HG02759 (cell line): Measurements from ENCODE around the gene INAFM2.

ENCODE experiments used
- ATAC-seq: cut with Tn5 transposase; IDR thresholded peaks from one replicate; pipeline ENCODE4 v1.9.1; 2021; ENCODE audit warnings: mild to moderate bottlenecking, moderate library complexity; ENCODE audit not compliant: unreplicated experiment

Gene INAFM2

DNA sequence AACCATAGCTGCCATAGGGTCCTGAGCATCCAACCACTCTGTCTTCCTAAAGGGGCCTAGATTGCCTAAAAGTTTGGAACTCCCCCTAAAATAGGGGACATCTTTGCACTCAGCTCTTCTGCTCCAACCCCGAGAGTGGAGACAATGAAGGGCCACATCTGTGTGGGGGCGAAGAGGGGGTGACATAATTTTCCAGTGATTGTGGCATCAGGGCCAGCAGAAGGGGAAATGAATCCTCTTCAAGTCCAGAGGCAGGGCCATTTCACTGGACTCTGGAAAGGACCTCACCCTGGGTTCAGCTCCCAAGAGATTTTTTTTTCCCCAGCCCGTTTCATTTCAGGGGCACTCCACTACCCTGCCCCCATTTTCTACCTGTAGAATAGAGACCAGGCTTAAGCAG is 36.0 kb upstream of the INAFM2 start:
- ATAC-seq = no peak

DNA sequence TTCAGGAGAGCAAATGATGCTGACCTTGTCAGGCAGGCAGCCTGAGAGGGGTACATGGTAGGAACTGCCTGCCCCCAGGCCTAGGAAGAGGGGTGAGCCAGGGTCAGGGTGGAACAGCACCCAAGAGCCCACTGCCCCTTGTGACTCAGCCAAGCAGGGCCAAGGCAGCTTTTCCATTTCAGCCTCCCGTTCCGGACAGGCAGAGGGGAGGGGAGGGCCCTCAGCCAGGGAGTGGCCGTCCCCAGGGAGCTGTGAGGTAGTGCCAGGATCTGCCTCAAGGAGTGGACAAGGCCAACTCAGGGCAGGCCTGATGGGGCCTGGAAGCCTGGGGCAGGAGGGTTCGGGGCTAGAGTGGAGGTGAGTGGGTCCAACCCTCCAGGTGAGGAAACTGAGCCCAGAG is 35.5 kb upstream of the INAFM2 start:
- ATAC-seq = no peak

DNA sequence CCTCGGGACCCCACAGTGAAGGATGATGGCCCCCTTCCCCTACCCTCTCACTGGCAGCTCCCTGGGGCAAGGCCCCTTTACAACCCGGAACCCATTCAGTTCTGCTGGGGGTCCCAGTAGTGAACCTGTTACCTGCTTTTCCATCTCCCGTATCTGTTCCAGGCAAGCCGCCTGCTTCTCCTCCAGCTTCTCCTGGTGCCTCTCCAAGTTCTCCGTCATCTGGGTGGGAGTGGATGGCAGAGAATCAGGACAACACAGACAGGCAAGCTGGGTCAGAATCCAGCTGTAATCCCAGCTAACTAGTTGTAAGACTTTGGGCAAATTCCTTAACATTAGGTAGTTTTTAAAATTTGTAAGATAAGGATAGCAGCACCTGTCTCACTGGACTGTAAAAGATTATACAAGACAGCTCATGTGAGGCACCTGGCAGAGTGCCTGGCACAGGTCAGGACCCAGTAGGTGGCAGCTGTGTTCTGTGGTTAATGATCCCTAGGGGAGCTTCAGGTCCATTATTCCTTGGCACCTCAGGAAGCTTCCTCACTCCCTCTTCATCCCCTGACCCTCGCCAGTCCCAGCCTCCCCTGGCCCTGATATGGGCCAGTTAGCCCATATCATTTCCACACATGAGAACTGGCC is 34.2 kb upstream of the INAFM2 start:
- ATAC-seq = no peak

DNA sequence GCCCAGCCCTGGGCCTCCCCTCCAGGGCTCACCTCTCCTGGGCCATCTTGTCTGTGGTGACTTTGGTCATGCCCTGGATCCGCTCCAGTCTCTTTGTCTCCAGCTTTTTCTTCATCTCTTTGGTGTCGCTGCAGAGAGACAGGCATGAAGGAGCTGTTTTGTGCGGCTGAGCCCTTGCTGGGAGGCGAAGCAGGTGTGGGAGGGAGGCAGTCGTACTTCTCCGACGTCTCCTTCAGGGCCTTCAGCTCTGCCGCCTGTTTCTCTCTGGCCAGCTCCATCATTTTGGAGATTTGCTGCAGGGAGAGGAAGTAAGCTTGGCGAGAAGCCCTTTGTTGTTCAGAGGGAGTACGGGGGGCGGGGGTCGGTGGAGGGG is 33.0 kb upstream of the INAFM2 start:
- no peak for ATAC-seq

DNA sequence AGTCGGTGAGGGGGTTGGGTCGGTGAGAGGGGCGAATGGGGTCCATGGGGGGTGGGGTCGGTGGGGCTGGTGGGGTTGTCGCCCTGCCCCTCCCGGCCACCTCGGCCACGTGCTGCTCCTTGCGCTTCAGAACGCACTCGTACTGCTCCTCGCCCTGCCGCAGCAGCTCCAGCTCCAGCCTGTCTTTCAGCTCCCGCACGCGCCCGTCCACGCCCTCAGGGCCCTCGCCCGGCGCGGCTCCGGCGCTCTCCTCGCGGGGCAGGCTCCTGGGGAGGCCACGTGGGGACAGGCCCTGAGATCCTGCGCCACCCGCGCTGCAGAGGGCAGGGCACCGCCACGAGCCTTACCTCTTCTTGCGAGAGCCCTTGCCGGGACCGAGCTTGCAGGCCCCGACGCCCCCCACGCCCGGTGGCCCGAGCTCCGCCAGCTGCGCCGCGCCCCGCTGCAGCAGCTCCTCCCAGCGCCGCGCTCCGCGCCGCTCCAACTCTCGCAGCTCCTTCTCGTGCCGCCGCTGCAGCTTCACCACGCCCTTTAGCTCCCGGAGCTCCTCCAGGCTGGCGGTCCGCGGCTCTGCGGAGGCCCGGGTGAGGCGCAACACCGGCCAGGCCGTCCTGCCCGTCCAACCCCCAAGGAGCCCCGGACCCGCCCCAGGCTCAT is 32.4 kb upstream of the INAFM2 start:
- ATAC-seq = no peak

DNA sequence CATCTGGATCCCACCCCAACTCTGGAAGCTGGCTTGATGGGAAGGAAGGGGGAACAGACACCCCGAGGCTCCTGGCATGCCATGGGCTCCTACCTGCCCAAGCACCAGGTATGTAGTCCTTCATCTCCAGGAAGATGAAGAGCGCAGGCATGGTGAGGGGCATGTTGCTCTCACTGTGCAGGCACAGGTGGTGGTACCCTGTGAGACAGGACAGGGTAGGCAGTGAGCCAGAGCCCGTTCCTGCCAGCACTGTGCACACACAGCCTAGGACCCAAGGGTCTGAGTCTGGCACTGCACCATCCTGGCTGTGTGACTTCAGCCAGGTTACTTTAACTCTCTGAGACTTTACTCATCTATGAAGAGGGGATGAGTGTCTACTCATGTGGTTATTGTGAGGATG is 31.2 kb upstream of the INAFM2 start:
- ATAC-seq = no peak

DNA sequence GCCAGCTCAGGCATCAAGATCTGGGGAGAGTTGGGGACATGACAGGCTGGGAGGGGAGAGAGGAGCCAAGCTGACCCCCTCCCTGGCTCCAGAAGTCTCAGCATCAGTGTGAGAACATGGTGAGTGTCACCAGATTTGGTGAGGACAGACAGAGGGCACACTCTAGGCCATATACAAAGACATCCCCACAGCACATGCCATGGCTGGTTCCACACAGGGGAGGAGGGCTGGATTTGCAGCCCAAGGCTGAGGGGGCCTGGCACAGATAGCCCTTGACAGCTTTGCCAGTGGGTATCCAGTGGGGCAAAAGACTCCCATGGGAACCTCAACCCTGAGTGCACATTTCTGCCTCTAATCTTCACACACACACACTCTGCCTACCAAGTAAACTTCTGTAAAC is 30.5 kb upstream of the INAFM2 start:
- no peak for ATAC-seq

DNA sequence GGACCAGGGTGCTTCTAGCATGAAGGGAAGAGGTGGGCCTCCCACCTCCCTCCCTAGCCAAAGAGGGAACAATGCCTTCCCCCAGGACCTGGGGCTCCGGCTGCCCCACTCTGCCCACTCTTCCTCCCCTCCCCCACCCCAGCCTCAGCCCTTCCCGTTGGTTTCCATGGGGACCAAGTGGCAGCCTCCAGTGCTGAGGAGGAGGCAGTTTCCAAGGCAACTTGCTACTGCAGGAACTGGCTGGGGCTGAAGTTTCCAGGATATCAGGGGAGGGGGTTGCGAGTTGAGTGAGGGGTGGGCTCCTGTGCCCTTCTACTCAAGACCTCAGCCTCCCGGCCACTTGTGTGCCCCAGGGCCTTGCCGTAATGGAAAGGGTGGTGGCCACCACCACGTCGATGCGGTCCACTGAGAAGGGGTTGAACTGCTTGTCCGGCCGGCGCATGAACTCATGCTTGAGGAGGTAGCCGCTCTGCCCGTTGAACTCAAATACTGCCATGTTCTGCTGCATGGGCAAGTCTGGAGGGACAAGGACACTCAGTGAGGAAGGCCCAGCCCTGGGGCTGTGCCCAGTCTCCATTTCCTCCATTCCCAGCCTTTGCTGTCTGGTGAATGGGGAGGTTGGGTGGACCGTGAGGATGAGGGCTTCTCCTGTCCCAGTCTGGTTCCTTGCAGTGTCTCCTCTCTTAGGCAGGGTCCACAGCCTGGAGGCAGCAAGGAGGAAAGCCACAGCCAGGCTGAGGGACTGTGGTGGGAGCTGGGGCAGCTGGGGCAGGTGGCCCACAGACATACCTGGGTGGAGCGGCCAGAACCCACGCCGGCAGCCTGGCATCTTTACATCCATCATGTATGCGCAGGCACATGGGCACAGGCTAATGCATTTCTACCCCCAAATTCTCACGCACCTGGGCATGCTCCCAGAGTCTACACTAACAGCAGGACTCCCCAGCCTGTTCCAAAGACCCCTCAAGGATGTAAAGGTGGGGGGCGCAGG is 29.3 kb upstream of the INAFM2 start:
- ATAC-seq = no peak

DNA sequence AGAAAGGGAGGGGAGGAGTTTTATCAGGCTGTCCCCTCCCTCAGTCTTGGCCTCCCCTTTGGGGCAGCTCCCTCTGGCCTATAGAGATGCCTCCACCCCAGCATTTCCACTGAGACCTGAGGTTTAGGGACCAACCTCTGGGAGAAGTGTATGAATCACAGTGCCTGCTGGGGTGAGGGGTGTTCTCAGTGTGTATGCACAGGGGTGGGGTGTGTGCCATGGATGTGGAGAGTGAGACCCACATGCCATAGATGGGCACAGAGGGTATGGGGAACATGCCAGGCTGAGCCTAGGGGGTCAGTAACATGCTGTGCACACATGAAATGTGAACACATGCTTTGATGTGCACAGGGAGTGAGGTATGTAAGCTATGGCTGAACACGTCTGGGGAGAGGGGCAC is 28.2 kb upstream of the INAFM2 start:
- ATAC-seq = no peak

DNA sequence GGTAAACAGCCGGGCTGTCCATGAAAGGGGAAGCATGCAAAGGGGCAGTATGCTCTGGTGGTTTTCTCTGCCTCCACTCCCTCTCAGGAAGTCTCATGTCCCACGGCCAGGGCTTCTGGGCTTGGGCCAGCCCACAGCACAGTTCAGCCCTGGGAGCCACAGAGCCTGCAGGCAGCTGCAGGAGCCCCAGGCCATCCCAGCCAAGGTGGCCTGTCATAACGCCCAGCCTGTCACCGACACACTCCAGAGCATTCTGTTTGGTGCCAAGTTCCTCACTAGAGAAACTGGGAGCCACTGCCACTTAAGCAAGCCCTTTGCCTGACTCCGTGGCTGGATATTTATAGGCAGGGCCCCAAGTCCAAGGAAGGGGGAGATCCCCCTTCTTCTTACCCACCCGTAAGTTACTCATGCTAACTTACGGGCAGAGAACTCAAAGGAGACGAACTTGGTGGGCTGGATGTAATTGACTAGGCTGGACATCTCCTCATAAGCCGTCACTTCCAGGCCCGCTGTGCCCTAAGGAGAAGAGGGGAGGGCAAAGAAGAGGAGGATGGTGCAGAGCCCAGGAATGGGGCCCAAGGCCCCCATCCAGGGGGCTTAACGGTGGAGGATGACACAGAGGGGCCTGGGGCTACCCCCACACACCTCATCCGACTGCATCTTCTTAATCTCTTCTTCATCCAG is 27.5 kb upstream of the INAFM2 start:
- no peak for ATAC-seq

DNA sequence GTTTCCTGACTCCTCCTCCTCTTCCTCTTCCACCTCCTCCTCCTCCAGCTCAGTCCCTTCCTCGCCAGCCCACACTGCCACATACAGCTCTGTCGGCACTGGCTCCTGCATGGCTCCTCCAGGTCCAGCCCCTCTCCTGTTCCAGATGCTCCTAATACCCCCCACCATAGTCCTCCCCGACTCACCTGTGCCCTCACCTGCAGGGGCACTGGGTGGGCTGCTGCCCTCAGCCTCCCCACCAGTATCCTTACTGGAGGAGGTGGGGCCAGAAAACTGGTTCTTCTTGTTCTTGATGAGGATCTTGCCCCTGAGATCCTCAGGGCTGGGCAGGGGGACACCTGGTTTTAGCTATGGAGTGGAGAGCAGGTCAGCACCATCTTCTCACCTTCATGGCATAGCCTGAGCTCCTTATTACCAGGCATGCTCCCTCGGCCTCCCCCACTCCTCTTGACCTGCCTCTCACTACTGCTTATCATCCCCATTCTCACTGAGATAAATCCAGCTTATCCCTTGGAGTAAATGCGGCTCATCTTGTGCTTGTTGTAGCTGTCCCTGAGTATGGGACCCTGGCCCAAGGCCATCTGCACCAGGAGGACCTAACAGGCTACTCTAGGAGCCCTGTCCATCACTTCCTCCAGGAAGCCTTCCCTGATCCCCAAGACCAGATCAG is 26.8 kb upstream of the INAFM2 start:
- ATAC-seq = no peak

DNA sequence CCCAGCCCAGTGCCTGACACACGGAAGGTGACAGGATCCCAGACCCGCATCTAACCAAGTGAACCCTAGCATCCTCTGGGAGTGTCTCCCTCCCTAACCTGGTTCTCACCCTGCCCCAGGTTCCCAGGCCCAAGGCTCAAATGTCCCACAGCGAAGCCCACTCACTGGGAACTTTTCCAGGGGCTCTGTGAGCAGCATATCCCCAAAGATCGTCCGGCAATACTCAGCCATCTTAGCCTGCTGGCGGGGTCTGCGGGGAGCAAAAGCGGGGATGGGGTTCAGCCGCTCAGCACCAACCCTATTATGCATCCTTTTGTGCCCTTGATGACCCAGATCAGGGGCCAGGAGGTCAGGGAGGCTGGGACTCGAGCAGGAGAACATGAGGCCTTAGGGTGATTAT is 26.1 kb upstream of the INAFM2 start:
- no peak for ATAC-seq

DNA sequence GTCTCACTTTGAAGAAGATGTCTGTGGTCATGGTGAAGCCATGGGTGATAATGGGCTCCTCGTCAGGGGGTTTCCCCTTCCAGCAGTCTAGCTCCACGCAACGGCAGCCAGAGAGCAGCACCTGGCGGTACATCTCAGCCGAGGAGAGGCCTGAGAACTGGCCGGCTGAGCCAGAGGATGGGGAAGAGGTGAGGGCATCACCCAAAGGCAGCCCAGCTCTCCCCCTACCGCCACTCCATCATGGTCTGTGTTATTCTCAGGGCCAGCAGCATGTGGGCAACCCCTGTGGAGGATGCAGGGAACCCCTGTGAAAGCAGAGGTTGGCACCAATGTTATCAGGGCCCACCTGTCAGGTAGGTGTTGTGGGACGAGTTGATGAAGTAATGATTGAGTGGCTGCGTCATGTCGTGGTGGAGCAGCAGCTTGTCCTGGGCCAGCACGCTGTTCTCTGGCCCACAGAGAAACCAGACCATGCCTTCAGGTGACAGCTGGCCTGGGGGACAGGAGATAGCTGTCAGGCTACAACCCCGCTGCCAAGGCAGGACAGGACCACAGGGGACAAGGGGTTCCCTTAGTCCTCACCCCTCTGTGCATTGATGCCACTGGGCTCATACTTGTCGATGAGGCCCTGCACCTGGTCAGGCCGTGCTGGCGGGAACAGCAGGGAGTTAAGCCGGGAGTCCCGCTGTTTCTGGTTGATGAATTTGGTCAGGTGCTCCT is 25.1 kb upstream of the INAFM2 start:
- ATAC-seq = no peak

DNA sequence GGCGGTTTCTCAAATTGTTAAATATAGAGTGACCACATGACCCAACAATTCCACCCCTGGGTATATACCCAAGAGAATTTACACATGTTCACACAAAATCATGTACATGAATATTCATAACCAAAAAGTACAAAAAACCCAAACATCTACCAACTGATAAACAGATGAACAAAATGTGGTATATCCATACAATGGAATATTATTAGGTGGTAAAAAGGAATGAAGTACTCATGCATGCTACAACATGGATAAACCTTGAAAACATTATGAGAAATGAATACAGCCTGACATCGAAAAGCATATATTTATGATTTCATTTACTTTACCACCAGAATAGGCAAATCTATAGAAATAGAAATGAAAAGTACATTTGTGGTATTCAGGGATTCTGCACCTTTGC is 23.1 kb upstream of the INAFM2 start:
- no peak for ATAC-seq

DNA sequence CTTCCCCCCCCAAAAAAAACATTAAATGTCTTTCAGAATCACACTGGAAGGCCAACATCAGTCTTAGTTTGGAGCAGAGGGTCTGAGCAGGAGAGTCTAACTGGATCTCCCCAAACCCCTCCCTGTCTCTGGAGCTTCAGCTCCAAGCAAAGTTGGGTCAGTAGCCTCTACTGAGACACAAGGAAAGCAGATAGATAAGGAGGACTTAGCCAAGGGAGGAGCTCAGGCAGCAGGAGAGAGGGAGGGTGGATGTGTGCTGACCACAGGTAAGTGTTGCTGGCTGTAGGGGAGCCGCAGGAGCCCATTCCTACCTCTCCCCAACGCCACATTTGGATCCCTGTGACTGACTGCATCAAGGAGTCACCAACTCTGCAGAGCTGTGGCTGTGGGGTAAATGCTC is 22.7 kb upstream of the INAFM2 start:
- no peak for ATAC-seq

DNA sequence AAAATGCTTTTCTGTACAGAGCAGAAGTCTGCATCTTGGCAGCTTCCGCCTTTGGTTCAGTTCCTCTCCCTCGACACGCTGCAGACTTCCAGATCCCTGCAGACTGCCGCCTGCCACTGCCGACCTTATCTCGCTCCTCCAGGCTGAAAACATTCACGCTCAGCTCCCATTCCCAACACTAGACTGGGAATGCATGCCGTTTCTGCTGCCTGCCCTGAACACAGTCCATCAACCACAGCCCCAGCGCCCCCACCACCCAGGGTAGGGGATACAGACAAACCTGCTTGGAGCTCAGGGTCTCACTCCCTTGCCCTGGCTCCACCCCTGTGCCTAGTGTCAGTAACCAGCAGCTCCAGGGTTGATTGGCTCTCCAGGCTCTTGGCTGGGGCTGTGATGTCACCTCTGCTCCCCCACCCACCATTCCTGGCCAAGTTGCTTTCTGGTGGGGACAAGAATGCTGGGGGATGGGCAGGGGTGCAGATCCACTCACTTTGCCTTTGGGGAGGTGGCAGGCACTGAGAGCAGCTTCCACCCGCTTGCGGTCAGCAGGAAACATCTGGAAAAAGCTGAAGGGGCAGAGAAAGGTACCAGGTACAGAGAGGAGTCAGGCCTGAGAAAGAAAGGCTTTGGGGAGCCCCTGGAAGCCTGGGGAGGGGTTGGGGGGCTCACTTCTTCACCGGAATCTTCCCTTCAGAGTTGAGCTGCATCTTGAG is 21.9 kb upstream of the INAFM2 start:
- no peak for ATAC-seq

DNA sequence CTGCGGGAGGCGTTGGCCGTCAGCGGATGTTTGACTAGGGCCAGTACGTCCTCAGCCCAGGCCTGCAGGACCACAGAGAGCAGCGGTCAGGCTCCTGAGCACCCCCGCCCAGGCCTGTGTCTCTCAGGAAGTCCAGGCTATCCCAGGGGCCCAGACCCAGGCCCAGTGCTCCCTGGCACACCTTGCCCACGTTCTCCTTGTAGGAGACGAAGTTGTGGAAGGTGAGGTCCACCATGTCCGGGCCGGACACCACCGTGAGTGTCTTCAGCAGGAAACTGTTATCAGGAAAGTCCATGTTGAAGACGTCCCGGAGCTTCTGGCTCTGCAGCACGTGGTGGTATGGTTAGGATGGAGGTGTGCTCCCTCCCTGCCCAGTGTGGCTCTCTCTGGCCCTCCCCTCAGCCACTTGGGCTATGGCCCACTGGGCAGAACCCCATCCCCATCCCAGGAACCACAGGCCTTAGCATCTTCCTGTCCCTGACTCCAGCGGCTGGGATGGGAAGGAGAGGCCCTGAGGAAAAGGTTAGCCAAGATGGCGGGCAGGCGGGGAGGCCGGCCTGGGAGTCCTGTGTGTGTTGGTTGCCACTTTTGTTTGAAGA is 21.1 kb upstream of the INAFM2 start:
- ATAC-seq = no peak

DNA sequence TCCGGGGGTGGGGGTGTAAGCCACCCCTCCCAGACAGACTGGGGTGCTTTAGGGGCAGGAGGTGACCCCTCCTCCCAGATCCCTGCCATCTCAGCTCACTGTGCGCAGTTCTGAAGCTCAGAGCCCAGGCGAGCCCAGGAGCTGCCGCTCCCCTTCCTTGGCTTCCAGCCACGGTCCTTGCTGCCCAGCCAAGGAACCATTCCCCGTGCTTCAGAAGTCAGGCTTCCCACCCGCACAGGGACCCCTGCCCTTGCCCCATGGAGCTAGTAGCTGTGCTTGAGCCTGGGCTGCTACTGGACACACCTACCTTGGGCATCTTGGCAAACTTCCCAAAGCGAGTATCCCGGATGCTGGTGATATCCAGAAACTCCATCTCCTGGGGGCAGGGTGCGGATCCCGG is 20.5 kb upstream of the INAFM2 start:
- ATAC-seq = no peak

DNA sequence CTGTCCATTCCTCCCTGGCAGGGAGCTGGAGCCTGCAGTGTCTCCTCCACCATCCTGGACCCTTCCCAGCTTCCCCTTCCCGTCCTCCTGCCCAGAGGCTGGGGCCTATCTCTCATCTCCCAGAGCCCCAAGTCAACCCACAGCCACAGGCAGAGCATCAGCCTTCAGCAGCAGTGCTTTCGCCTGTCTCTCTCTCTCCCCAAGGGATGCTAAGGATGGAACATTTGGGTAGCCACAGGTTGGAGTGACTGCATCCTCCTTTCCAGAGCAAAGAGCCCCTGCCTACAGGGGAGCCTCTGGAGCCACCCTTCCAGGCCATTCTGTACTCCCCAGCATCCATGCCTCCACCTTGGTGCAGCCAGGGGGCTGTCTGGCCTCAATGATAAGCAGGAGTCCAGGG is 19.9 kb upstream of the INAFM2 start:
- no peak for ATAC-seq
